HG03571 (cell line): ENCODE data around the gene LMOD3.

Experiments
- ATAC-seq: cut with Tn5 transposase; IDR thresholded peaks from one replicate; pipeline ENCODE4 v1.9.1; 2021; ENCODE audit not compliant: unreplicated experiment

Gene LMOD3

GRCh38 chr3:69126216-69126615 is 3.8 kb upstream of the LMOD3 start:
- ATAC-seq: no peak

DNA sequence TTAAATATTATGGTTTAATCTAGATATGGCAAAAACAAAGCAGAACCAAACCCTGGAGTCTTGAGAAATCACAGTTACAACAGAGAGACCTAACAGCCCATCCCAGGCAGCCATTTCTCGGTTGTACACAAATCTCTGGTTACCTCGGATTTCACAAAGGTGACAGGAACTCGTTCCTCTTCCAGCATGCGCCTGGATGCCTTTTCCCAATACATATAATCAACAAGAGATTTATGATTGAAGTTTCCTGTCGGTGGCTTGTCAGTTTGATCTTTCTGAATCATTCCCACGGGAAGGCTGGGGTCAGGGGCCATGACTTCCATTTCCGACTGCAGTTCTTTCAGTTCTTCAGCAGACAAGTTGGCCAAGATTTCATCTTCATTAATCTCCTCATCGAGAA is 445 bp downstream of the LMOD3 start:
- no peak for ATAC-seq

- no peak for ATAC-seq
Observed at GRCh38 chr3:69121513-69121912, 882 bp downstream of the LMOD3 start.

- peak; percentile 72 for ATAC-seq
Observed at GRCh38 chr3:69120879-69121464, 1.4 kb downstream of the LMOD3 start.

- ATAC-seq: no peak
Observed at GRCh38 chr3:69119681-69120080, 2.7 kb downstream of the LMOD3 start.

GRCh38 chr3:69119138-69119537 is 3.3 kb downstream of the LMOD3 start:
- ATAC-seq: no peak

DNA sequence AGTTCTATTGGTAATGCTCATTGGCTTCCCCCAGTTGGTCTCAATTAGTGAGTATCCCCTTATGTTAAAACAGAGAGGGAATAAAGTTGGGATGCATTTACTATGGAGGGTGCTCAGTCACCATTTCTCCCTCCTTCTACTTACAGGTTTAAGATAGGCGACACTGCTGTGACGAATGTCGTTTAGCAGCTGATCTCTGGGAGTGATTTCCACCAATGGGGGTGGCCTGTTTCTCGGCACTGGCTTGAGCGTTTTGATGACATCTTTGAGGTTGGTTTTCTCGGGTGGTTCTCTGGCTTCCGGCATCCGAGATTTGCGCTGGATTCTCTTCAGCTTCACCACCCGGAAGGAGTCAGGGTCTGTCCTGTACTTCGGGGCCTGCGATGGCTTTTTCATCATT is 3.8 kb downstream of the LMOD3 start:
- no peak for ATAC-seq

DNA sequence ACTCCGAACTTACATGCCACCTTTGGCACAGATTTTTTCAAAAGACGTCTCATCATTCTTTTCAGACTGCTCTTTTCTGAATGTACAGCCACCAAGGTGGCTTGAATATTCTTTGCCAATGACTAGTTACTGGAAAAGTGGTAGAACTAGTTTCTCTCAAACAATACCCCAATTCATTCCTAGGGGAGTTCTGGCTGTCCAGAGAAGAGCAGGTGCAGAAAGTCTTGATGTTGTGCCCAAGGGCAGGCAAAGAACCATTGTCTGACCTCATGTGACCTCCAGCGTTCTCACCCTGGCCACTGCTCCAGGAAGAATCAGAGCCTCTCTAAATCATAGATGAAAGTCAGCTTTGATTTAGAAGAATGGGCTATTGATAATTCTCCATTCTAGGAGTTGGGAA is 5.5 kb downstream of the LMOD3 start:
- ATAC-seq: no peak

DNA sequence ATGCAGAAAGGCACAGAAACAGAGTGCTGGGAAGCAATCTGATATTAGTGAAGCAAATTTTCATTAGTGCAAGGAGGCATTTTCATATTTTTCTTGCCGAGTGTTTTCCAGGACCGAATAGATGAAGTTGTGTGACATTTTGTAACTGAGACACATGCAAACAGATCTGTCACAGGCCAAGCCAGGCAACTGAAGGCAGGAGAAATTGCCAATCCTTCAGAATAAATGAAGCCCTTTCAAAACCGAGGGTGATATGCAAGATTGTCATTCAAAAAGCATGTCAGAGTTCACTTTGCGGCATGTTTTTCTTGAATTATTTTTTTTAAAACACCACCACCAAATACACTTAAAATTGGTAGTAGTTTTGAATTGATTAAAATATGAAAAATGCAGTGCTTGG is 6.2 kb downstream of the LMOD3 start:
- no peak for ATAC-seq

- ATAC-seq: no peak
Observed at GRCh38 chr3:69115731-69116130, 6.7 kb downstream of the LMOD3 start.

DNA sequence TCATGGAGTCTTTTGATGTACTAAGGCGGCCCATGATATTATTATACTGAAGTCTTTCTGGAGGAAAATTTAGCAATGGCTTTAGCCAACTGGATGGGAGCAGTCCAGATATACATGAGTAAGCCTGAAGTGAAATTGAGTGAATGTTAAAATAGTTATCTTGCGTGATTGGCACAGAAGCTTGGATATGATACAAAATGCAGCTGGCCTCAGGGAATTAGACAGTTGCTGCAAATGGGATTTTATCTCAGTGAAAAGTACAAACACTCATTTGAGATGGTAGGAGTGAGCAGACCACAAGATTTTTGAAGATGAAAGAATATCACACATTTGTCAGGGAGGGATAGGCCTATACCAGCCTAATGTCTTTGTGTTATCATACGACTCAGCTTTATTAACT is 8.9 kb downstream of the LMOD3 start:
- ATAC-seq: no peak

DNA sequence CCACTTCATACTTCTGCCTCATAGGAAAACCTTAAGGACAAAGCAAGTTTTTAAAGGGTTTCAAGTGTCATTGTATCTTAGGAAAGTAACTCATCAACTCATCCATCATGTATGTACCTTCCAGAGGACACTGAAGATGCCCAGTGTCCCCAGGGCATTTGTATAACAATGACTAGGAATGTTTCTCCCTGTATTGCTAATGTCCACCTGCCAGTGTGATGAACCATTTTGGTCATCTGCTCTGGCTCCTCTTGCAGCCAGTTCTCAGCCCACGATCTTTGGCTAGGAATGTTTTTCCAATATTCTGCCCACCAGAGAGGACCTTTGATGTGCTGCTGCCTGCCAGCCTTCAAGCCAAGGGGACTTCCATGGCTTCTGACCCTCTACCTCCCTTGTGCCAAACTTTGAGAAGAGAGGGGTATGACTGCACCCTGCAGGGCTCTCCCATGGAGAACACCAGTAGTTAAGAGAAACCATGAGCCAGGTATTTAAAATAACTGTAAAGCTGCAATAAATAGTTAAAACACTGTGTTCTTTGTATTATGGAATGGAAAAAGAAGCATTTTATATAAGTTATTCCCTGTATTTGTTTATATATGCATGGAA is 11.4 kb downstream of the LMOD3 start:
- no peak for ATAC-seq

GRCh38 chr3:69108811-69109210 is 13.6 kb downstream of the LMOD3 start:
- no peak for ATAC-seq

- no peak for ATAC-seq
Observed at GRCh38 chr3:69107841-69108240, 14.6 kb downstream of the LMOD3 start.

- ATAC-seq: no peak
Observed at GRCh38 chr3:69105320-69105719, 17.1 kb downstream of the LMOD3 start.

- ATAC-seq: no peak
Observed at GRCh38 chr3:69104586-69104985, 17.8 kb downstream of the LMOD3 start.

DNA sequence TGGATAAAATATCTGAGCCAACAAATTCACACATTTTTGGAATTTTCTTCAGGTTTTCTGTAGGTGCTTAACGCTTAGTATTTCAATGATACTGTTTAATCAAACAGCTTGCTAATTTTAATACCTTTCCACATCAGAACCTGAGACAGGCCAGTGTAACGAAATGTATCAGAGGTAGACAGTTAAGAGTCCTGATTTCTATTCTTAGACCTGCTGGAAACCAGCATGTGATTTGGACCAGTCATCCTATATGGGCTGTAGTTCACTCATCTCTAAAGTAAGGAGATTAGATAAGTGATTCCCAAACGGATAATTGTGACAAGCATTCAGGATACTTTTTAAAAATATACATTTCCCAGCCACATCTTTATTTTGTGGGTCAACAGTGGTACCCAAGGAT is 19.3 kb downstream of the LMOD3 start:
- ATAC-seq: no peak

- ATAC-seq: no peak
Observed at GRCh38 chr3:69102384-69102783, 20.0 kb downstream of the LMOD3 start.

- no peak for ATAC-seq
Observed at GRCh38 chr3:69099576-69099975, 22.8 kb downstream of the LMOD3 start.

- no peak for ATAC-seq
Observed at GRCh38 chr3:69097407-69098086, 24.8 kb downstream of the LMOD3 start.

DNA sequence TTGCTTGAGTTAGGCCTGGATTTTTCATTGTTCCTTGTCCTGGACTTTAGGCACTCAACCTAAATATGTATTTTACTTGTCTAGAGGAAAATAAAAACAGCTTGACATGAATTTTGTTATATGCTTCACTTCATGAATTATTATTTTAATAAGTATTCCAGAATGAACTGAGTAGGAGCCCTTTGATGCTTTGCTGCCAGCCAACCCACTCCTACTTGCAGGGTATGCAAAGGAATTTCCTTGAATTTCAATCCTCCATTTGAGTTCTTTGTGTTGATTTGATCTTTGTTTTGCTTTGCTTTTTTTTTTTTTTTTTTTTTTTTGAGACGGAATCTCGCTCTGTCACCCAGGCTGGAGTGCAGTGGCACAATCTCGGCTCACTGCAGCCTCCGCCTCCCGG is 26.1 kb downstream of the LMOD3 start:
- no peak for ATAC-seq

- no peak for ATAC-seq
Observed at GRCh38 chr3:69095636-69096035, 26.8 kb downstream of the LMOD3 start.
